ENCODE results near the gene JAKMIP2. TPM values are rescaled to one million over a fixed set of nuclear protein-coding genes. Genes with fewer than 3 reads are reported as not detected.
A peak's percentile ranks its signal among the peaks of the same experiment; 100 is the strongest.

JAKMIP2 gene
- total RNA-seq, 1 donor = 1.1 TPM

GRCh38 chr5:147568710-147569406 lies 213.7 kb downstream of the JAKMIP2 start:
- no peaks in the 10 kb centered on the region for H3K36me3 ChIP-seq (ENCODE audit: insufficient read depth, low read length)
- no peak for DNase-seq (ENCODE audit: insufficient read length, low spot score, missing footprints)
- no peaks in the 10 kb centered on the region for H4K20me1 ChIP-seq (ENCODE audit: insufficient read depth, low read length)
- H3K9me3 ChIP-seq (ENCODE audit: low read depth, low read length) = no peaks in the 10 kb centered on the region
- no peak overlapping the region for H2AFZ ChIP-seq (ENCODE audit: low read length)
- H3K4me1 ChIP-seq (ENCODE audit: insufficient read depth, low read length) = no peaks in the 10 kb centered on the region
- TF ChIP-seq, protein P1, sequence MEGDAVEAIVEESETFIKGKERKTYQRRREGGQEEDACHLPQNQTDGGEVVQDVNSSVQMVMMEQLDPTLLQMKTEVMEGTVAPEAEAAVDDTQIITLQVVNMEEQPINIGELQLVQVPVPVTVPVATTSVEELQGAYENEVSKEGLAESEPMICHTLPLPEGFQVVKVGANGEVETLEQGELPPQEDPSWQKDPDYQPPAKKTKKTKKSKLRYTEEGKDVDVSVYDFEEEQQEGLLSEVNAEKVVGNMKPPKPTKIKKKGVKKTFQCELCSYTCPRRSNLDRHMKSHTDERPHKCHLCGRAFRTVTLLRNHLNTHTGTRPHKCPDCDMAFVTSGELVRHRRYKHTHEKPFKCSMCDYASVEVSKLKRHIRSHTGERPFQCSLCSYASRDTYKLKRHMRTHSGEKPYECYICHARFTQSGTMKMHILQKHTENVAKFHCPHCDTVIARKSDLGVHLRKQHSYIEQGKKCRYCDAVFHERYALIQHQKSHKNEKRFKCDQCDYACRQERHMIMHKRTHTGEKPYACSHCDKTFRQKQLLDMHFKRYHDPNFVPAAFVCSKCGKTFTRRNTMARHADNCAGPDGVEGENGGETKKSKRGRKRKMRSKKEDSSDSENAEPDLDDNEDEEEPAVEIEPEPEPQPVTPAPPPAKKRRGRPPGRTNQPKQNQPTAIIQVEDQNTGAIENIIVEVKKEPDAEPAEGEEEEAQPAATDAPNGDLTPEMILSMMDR (IDR thresholded peaks at IDR 0.05; ENCODE audit: extremely low read depth, low read depth, low read length) = no peak
- H3K27ac ChIP-seq (ENCODE audit: low read depth, low read length) = no peak overlapping the region
- no peak overlapping the region for H3K4me3 ChIP-seq (ENCODE audit: insufficient read depth, low read length)
- no peaks in the 10 kb centered on the region for H3K27me3 ChIP-seq (ENCODE audit: insufficient read depth, low read length)
- no peaks in the 10 kb centered on the region for H3K79me2 ChIP-seq (ENCODE audit: insufficient read depth, low read length)
- H3K4me2 ChIP-seq (ENCODE audit: insufficient read depth, low read length) = no peak overlapping the region

DNA sequence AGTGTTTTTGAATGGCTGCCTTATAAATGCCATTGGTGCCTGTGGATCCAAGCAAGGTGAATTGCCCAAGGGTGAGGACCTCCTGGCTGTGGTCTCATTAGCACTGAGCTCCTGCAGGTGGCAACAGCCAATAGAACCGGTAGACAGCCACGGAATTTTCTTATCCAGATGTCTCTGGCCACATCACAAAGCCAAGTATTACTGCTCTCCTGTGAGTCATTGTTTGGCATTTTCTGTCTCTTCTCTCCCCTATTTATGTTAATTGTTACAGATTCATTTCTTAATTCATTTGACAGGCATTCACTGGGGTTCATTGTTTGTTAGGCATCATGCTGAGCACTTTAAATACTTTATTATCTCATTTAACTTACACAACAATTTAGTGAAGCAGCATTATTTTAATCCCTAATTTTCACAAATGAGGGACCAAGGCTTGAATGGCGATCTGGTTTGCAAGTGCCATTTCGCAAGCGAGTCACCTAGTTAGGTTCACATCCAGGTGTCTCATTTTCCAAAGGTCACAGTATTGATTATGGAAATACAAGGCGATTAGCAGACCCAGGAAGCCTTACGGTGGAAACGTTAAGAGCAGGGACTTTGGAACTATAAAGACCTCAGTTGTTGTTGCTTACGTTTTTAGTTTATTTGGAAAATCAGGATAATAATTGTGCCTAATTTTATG lies 214.5 kb downstream of the JAKMIP2 start:
- Histone ChIP-seq H3K27ac (ENCODE audit: low read depth, low read length) (no peak overlapping the region), H2AFZ (ENCODE audit: low read length) (no peak overlapping the region), H3K4me3 (ENCODE audit: insufficient read depth, low read length) (no peak overlapping the region), H3K79me2 (ENCODE audit: insufficient read depth, low read length) (no peaks in the 10 kb centered on the region), H3K4me1 (ENCODE audit: insufficient read depth, low read length) (no peaks in the 10 kb centered on the region), H3K27me3 (ENCODE audit: insufficient read depth, low read length) (no peaks in the 10 kb centered on the region), H3K36me3 (ENCODE audit: insufficient read depth, low read length) (no peaks in the 10 kb centered on the region), H4K20me1 (ENCODE audit: insufficient read depth, low read length) (no peaks in the 10 kb centered on the region), H3K9me3 (ENCODE audit: low read depth, low read length) (no peaks in the 10 kb centered on the region), H3K4me2 (ENCODE audit: insufficient read depth, low read length) (no peak overlapping the region)
- TF ChIP-seq, protein P1 (IDR thresholded peaks at IDR 0.05; ENCODE audit: extremely low read depth, low read depth, low read length) = no peak
- peak; percentile 11 for DNase-seq (ENCODE audit: insufficient read length, low spot score, missing footprints)

DNA sequence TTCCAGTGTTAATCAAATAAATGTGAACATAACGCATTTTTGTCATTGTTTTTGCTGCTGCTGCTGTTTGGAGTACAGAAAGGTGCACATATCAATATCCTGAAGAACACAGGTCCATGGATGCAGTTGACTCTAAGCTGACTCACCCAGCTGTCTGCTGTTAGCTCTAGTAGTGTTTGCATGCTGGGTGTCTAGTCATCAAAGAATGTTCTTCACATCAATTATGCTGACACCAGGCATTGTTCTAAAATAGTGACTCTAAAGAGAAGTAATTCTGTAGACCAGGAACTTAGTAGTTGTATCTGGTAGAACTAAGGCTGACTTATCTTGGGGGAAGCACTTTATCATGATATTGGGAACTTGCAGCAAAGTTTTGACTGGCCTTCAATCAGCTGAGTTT lies 217.0 kb downstream of the JAKMIP2 start:
- no peak overlapping the region for H3K27ac ChIP-seq (ENCODE audit: low read depth, low read length)

GRCh38 chr5:147564124-147564486 lies 218.4 kb downstream of the JAKMIP2 start:
- TF ChIP-seq, protein P1 (IDR thresholded peaks at IDR 0.05; ENCODE audit: extremely low read depth, low read depth, low read length) = no peak
- Histone ChIP-seq H3K79me2 (ENCODE audit: insufficient read depth, low read length) (no peaks in the 10 kb centered on the region), H3K4me2 (ENCODE audit: insufficient read depth, low read length) (no peak overlapping the region), H4K20me1 (ENCODE audit: insufficient read depth, low read length) (no peaks in the 10 kb centered on the region), H3K9me3 (ENCODE audit: low read depth, low read length) (no peaks in the 10 kb centered on the region), H2AFZ (ENCODE audit: low read length) (no peak overlapping the region), H3K36me3 (ENCODE audit: insufficient read depth, low read length) (no peaks in the 10 kb centered on the region), H3K27ac (ENCODE audit: low read depth, low read length) (no peak overlapping the region), H3K27me3 (ENCODE audit: insufficient read depth, low read length) (no peaks in the 10 kb centered on the region), H3K4me1 (ENCODE audit: insufficient read depth, low read length) (no peaks in the 10 kb centered on the region), H3K4me3 (ENCODE audit: insufficient read depth, low read length) (no peak overlapping the region)
- no peak for DNase-seq (ENCODE audit: insufficient read length, low spot score, missing footprints)

More for the DNA sequence above, 217.0 kb downstream of the JAKMIP2 start:
- Histone ChIP-seq H4K20me1 (ENCODE audit: insufficient read depth, low read length) (no peaks in the 10 kb centered on the region), H3K4me2 (ENCODE audit: insufficient read depth, low read length) (no peak overlapping the region), H3K79me2 (ENCODE audit: insufficient read depth, low read length) (no peaks in the 10 kb centered on the region), H2AFZ (ENCODE audit: low read length) (no peak overlapping the region), H3K36me3 (ENCODE audit: insufficient read depth, low read length) (no peaks in the 10 kb centered on the region), H3K4me3 (ENCODE audit: insufficient read depth, low read length) (no peak overlapping the region), H3K4me1 (ENCODE audit: insufficient read depth, low read length) (no peaks in the 10 kb centered on the region), H3K27me3 (ENCODE audit: insufficient read depth, low read length) (no peaks in the 10 kb centered on the region), H3K9me3 (ENCODE audit: low read depth, low read length) (no peaks in the 10 kb centered on the region)
- DNase-seq (ENCODE audit: insufficient read length, low spot score, missing footprints) = peak; percentile 77
- TF ChIP-seq, protein P1 (IDR thresholded peaks at IDR 0.05; ENCODE audit: extremely low read depth, low read depth, low read length) = no peak
